ENCODE data around the gene ATP2B2. TPM values are rescaled to one million over a fixed set of nuclear protein-coding genes. Genes with fewer than 3 reads are reported as not detected.

Gene ATP2B2
- total and polyA plus RNA-seq, 2 of the 8 experiments (the other 6 are each of a cell fraction or from before 2014, with no cell fraction given), result 0.14 to 1.2 TPM

DNA sequence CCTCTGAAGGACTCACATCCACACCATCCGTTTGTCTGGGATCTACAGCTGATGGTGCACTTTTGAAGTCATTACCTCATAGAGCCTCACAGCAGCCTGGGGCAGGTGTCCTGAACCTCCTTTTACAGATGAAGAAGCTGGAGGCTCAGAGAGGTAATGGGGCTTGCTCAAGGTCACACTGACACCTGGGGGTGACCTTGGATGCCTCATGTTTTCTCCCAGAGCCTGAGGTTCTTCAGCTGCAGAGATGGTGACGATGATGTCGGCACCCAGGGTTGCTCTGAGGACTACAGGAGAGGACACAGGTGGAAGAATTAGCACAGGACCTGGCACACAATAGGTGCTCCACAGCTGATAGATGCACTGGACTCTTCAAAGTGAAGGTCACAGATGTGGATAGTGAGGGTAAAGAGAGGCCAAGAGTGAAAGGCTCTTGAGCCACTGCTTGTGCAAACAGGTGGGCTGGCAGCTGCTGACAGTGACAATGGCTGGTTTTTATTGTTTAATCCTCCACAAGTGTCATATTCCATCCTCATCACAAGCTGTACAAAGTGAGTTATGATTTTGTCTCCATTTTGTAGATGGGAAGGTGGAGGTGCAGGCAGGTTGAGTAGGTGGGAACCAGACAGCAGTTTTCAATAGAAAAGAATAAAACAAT lies 17.4 kb upstream of the ATP2B2 start:
- H2BK120ac ChIP-seq (replicated peaks; ENCODE audit: low read depth, low read length), result no peak overlapping the region
- POLR2A ChIA-PET (ENCODE audit: partially characterized antibody), result no interaction called here

More for the DNA sequence above, 17.4 kb upstream of the ATP2B2 start:
- 97% methylated on average over 3 of the region's 3 CpGs; no CpG with 5 or more reads in 1 of the 2 experiments for WGBS, 2 experiments (ENCODE audit: extremely low coverage in 1 of 2, insufficient coverage in 1 of 2, insufficient read length in 1 of 2, insufficient replicate concordance in 2 of 2, low coverage in 1 of 2, low lambda C conversion rate in 2 of 2, missing lambda C conversion rate in 1 of 2)
- Histone ChIP-seq H3K9ac (replicated peaks in 1 of 4; ENCODE audit: extremely low read depth in 1 of 4, low read depth in 3 of 4, low read length in 3 of 4) (no peak overlapping the region), H3K4ac (replicated peaks; ENCODE audit: insufficient read length, low read depth, low read length) (no peak overlapping the region), H3K18ac (ENCODE audit: extremely low read depth, low read length) (no peak overlapping the region), H4K91ac (replicated peaks; ENCODE audit: insufficient read length, low read length) (no peak overlapping the region), H3K79me2 (ENCODE audit: control insufficient read depth in 1 of 2, insufficient read depth in 2 of 2, low read length in 2 of 2) (no peaks in the 10 kb centered on the region), H3K4me3 (ENCODE audit: extremely low read depth in 1 of 4, insufficient read depth in 2 of 4, low read depth in 3 of 4, low read length in 4 of 4) (no peak overlapping the region), H4K20me1 (replicated peaks in 1 of 2; ENCODE audit: control insufficient read depth in 1 of 2, insufficient read depth in 2 of 2, low read length in 2 of 2) (no peaks in the 10 kb centered on the region), H2BK15ac (ENCODE audit: low read length) (no peak overlapping the region), H3K4me2 (ENCODE audit: insufficient read depth in 1 of 2, low read depth in 2 of 2, low read length in 2 of 2) (no peak overlapping the region), H3K14ac (ENCODE audit: insufficient read length) (no peak overlapping the region), H2BK20ac (ENCODE audit: low read length) (no peak overlapping the region), H4K5ac (ENCODE audit: insufficient read length, low read depth, low read length) (no peak overlapping the region), H3K23ac (ENCODE audit: insufficient read length) (no peak overlapping the region), H2AK5ac (ENCODE audit: low read depth, low read length) (no peak overlapping the region), H2AFZ (ENCODE audit: low read length) (no peak overlapping the region), H3K56ac (replicated peaks; ENCODE audit: insufficient read length, low read depth, low read length) (no peak overlapping the region), H3K4me1 (replicated peaks in 1 of 4; ENCODE audit: control insufficient read depth in 3 of 4, insufficient read depth in 4 of 4, low read length in 3 of 4) (no peaks in the 10 kb centered on the region), H3K9me3 (ENCODE audit: insufficient read depth in 2 of 2, low read depth in 1 of 2, low read length in 1 of 2) (no peaks in the 10 kb centered on the region), H3K23me2 (ENCODE audit: low read depth, low read length) (no peaks in the 10 kb centered on the region), H3K79me1 (ENCODE audit: low read depth, low read length) (no peaks in the 10 kb centered on the region), H3K27me3 (replicated peaks in 1 of 4; ENCODE audit: control insufficient read depth in 3 of 4, extremely low read depth in 1 of 4, insufficient read depth in 3 of 4, low read length in 3 of 4) (no peaks in the 10 kb centered on the region), H4K8ac (ENCODE audit: extremely low read depth, insufficient read depth, low read length) (no peak overlapping the region), H3K27ac (ENCODE audit: low read depth, low read length) (no peak overlapping the region), H2BK5ac (ENCODE audit: low read depth, low read length) (no peak overlapping the region), H3K36me3 (ENCODE audit: control insufficient read depth in 2 of 4, insufficient read depth in 4 of 4, low read length in 3 of 4) (no peaks in the 10 kb centered on the region), H2BK12ac (ENCODE audit: low read depth, low read length) (no peak overlapping the region)
- FAIRE-seq (no peak), DNase-seq (ENCODE audit: low read depth in 1 of 2, low spot score in 2 of 2) (peak in 1 of 2 experiments; percentile 22)
- no peak for TF ChIP-seq BRCA1 (IDR thresholded peaks at IDR 0.05; ENCODE audit: low read depth, low read length)
- TF ChIP-seq RAD21 (IDR thresholded peaks at IDR 0.05 in 1 of 2, conservative IDR thresholded peaks at IDR 0.05 in 1 of 2; ENCODE audit: low read depth in 2 of 2, low read length in 2 of 2), result peak in 1 of 2 experiments; percentile 23; a peak in 1 of 4 replicates
- CTCF ChIA-PET (ENCODE audit: partially characterized antibody), result interaction anchor here (1.0 to 1.7 kb wide), 7 partner anchors 12 to 217 kb away, joined by 3 to 4 read pairs (median 4); no protein-coding TSS in a partner anchor

Data from H1 (cell line).